GM19240 (cell line): ENCODE measurements around the gene NRXN2.
A peak's percentile ranks its signal among the peaks of the same experiment; 100 is the strongest.

ENCODE experiments used
- DNase-seq: peaks from one replicate; pipeline ENCODE4 v3.0.0; 2011; ENCODE audit warnings: low spot score; ENCODE audit not compliant: insufficient read length

Gene NRXN2

GRCh38 chr11:64653388-64653973 lies 69.5 kb downstream of the NRXN2 start:
- no peak for DNase-seq

DNA sequence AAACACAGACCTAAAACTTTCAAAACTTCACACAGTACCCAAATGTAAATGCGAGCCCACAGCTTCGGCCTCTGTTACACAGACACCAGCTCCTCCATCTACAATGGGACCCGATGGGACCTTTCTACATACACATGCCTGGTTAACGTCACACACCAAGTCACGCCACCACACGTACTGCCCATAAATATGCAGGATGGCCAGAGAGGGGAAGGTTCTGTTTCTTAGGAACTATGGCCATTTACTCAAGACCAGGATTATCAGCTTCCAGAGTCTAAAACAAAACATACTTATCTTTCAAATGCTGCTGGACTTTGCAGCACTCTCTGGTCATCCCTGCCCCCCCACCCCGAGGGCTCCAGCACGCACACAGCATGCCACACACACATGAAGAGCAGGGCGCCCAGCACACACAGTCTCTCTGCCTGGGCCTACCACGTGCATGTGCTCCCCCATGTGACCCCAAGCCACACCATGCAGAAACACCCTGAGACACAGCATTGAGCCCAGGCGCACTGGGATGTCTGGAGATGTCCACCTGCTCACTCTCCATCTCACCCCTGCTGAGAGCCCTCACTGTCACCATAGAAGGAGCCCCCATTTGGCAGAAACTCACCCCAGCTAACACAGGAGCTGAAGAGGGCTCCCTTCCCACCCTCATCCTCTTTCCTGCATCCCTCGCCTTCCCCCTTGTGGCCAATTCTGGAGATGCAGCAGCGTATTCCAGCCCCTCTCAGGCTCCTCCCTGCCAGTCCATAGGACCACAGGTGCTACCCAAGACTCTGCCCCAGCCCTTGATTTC lies 70.2 kb downstream of the NRXN2 start:
- peak; percentile 83 for DNase-seq

GRCh38 chr11:64650923-64651523 lies 72.0 kb downstream of the NRXN2 start:
- DNase-seq = peak; percentile 37

GRCh38 chr11:64649291-64649697 lies 73.7 kb downstream of the NRXN2 start:
- DNase-seq = no peak

DNA sequence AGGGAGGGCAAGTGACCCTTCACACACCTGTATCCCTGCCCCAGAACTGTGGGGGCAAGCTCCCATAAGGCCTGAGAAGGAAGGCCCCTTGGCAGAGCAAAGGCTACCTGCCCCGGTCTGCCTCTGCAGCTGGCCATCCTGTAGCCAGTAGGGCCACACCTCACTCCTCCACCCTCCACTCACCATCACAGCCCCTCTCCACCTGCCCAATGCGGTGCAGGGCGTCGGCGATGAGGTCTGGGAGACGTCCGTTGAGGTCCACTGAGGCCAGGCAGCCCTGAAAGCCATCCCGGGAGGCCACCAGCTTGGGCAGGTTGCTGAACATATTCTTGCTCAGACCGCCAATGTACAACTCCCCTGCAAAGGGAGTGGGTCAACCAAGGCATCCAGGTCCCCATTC lies 74.4 kb downstream of the NRXN2 start:
- no peak for DNase-seq

- no peak for DNase-seq
Measured at GRCh38 chr11:64647019-64647779, 75.8 kb downstream of the NRXN2 start.

DNA sequence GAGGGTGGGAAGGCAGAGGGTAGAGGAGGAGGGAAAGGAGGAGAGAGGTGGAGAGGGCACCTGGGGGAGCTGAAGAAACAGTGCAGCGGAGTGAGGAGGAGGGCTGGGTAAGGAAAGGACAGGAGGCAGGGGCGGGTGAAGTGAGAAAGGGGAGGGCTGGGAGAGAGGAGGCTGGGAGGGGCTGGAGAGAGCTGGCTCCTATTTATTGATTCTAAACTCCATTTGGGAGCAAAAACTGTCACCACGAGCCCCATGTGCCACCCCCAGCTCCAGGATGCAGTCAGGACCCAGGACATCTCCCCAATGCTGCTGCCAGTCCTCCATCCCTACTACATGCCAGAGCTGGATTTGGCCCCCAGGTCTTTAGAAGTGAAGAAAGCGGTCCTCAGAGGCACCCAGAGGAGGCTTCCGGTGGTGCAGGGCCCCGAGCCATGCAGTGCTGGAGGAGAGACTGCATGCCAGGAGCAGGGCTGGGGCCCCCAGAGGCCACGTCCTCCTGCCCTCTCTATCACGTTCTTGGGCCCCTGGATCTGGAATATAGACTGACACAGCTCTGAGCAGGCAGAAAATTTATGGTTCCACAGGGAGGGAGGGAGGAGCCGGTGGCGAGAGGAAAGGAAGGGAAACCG lies 78.2 kb downstream of the NRXN2 start:
- DNase-seq = no peak

DNA sequence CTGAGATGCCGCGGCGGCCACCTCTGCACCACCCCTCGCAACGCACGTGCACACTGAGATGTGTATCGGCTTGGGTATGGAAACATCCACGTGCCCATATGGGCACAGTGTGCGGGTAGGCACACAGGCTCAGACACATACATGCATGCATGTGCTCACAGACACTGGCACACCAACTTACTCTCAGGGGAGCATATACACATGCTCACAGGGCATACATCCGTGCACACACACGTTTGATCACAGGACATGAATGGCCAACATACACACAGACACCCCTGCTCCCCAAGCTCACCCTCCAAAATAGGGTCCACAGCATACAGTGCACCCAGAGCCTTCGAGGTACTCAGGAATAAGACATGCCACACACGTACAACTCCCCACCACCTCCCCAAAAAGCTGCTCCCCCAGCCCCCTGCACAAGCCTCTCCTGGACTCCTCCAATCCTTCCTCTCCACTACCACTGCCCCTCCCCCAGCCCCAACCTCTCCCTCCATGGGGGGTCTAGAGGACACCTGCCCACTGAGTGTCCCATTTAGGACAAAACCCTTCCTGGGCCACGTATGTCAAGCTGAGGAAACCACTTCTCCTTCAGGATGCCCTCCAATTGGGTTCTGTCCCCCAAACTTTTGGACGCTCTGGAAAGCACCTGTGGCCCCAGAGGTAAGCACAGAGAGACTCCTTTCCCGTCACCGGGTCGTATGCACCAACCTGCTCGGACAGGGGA lies 78.9 kb downstream of the NRXN2 start:
- DNase-seq = no peak

- no peak for DNase-seq
Measured at GRCh38 chr11:64643256-64643881, 79.6 kb downstream of the NRXN2 start.

DNA sequence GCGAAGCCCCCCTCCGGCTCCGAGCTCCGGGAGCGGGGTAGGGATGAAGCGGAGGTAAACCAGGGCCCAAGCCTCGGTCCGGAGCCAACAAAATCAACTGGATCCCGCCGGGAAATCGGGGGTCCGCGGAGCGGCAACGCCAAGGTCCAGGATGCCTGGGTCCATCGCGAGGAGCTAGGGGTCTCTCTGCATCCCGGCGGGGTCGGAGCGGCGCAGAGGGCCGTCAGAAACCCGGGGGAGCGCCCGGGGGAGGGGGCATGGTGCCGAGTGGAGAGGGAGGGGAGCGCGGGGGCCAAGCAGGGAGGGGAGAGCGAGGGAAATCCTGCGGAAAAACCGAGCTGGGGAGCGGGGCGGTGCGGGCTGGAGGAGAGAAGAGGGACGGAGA lies 80.1 kb downstream of the NRXN2 start:
- DNase-seq = no peak

DNA sequence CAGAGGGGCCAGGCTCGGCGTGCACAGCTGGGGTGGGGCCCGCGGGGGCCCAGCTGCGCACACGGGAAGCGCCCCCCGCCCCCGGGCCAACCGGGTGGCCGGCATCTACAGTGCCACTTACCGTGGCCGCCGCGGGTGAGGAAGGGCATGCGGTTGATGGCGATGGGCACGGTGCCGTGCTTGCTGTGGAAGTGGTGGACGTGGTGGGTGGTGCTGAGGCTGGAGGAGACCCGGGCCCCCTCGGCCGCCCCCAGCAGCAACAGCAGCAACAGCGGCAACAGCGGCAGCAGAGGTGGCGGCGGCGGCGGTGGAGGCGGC lies 80.6 kb downstream of the NRXN2 start:
- DNase-seq = no peak

GRCh38 chr11:64641596-64642417 lies 81.2 kb downstream of the NRXN2 start:
- no peak for DNase-seq

- no peak for DNase-seq
Measured at GRCh38 chr11:64639885-64640284, 83.1 kb downstream of the NRXN2 start.

- no peak for DNase-seq
Measured at GRCh38 chr11:64638829-64639228, 84.2 kb downstream of the NRXN2 start.

DNA sequence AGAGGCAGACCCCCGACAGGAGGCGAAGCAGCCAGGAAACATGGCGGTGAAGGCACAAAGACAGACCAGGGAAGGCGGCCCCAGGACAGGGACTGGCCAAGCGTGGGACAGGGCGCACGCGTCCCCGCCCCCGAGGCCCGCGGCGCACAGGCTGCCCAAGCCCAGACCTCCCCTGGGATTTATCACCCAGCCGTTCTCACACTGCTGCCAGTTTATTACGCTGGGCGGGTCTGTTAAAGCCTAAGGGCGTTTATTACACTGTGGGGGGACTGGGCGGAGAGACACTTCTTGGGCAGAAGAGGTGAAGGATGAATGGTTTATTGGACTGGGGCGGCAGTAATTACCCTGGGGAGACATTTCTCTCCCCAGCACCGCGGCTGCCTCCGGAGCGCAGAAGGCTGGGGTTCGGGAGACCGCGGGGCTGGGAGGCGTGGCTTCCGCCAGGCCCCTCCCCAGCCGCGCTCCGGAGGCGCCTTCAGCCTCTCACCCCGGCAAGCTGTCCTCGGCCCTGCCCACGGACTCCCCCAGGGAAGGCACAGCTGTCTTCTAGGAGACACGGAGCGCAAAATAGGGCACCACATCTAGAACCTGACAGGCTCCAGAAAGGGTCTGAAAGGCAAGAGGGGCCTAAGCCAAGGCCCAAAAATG lies 84.9 kb downstream of the NRXN2 start:
- no peak for DNase-seq

- no peak for DNase-seq
Measured at GRCh38 chr11:64637334-64638017, 85.5 kb downstream of the NRXN2 start.

DNA sequence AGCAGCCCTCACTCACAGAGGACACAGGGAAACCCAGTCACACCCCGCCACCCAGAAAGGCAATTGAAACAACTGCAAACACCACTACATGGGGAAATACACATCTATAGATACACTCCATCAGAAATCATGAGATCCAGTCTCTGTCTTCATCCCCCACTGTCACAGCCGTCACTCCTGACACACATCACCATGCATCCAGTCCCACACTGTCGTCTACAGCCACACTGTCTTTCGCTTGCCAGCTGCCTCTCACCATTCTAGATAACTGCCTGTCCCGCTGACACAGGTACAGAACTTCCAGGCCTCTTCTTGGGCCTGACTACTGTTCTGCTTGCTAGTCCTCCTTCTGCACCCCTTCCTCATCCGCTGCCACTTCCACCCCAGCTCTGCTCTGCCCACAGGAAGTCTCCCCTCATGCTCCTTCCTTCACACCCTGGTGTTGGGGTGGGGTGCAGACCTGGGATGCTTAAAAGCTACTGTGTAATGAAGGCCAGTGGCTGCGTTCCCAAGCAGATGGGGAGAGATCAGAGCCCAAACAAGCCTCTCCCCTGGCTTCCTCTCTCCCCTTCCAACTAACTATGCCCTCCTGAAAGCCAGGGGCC lies 89.3 kb downstream of the NRXN2 start:
- no peak for DNase-seq

GRCh38 chr11:64632654-64633053 lies 90.3 kb downstream of the NRXN2 start:
- DNase-seq = no peak
